Peyer's patch (tissue), 4 donors: ENCODE measurements around the gene EXOC3L4.

ENCODE experiments used
- POLR2A ChIP-seq, 2 donors: fragments of 450-650 bp; IDR thresholded peaks; one replicate each; pipeline ENCODE4 v1.5.1; 2017; ENCODE audit warnings: antibody characterized with exemption in 2 of 2, mild to moderate bottlenecking in 2 of 2, moderate library complexity in 2 of 2
- TF ChIP-seq, protein P1 (sequence below), 6 experiments: fragments of 450-650 bp in 4 of 6; fragments of 200-600 bp in 2 of 6; sonication (generic) in 1 of 6; IDR thresholded peaks; one replicate each; pipeline ENCODE4 v1.5.1; 2017 to 2019; ENCODE audit warnings: antibody characterized with exemption in 6 of 6, mild to moderate bottlenecking in 3 of 6, moderate library complexity in 1 of 6

DNA sequence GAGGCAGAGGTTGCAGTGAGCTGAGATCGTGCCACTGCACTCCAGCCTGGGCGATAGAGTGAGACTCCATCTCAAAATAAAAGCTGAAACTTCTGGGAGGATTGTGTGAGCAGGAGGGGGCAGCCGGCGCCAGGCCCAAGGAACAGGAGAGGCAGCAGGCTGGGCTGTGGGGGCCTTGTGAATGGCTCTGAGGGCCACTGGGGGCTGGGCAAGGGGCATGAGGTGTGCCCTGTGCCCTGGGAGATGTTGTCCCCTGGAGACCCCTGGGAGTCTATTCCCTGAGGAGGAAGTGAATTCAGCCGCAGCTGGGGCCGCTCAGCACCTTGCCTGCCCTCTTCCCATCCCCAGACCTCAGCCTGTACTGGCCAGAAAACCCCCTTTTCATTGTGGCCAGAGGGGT, 5.6 kb upstream of the EXOC3L4 start:
- TF ChIP-seq, protein P1, sequence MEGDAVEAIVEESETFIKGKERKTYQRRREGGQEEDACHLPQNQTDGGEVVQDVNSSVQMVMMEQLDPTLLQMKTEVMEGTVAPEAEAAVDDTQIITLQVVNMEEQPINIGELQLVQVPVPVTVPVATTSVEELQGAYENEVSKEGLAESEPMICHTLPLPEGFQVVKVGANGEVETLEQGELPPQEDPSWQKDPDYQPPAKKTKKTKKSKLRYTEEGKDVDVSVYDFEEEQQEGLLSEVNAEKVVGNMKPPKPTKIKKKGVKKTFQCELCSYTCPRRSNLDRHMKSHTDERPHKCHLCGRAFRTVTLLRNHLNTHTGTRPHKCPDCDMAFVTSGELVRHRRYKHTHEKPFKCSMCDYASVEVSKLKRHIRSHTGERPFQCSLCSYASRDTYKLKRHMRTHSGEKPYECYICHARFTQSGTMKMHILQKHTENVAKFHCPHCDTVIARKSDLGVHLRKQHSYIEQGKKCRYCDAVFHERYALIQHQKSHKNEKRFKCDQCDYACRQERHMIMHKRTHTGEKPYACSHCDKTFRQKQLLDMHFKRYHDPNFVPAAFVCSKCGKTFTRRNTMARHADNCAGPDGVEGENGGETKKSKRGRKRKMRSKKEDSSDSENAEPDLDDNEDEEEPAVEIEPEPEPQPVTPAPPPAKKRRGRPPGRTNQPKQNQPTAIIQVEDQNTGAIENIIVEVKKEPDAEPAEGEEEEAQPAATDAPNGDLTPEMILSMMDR (IDR thresholded peaks at IDR 0.05) = no peak
- TF ChIP-seq POLR2A (IDR thresholded peaks at IDR 0.05) = no peak
